HG03520 (cell line): ENCODE results near the gene MAB21L4.

Source experiments
- ATAC-seq: cut with Tn5 transposase; IDR thresholded peaks from one replicate; pipeline ENCODE4 v1.9.1; 2021; ENCODE audit warnings: mild to moderate bottlenecking, moderate library complexity; ENCODE audit not compliant: unreplicated experiment

Gene MAB21L4

GRCh38 chr2:240895656-240896388 is at the start of gene MAB21L4:
TSS of gene MAB21L4 (minus strand) at chr2:240896156. CDS start at chr2:240895997, 159 bp downstream.
- no peak for ATAC-seq

DNA sequence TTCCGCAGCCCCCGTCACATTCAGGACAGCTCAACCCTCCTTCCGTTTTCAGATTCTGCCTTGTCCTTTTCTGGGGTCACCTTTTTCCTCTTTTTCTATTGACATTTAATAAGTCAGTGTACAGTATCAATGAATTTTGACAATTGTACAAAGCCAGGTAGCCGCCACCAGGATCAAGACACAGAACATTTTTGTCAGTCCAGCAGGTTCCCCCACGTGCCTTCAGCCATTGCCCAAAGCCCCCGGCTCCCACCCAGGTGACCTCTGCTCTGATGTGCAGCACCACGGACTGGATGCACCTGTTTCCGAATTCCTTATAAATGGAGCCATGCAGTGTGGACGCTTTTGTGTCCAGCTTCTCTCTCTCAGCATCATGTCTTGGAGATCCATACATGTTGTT is 40.1 kb upstream of the MAB21L4 start:
- no peak for ATAC-seq

DNA sequence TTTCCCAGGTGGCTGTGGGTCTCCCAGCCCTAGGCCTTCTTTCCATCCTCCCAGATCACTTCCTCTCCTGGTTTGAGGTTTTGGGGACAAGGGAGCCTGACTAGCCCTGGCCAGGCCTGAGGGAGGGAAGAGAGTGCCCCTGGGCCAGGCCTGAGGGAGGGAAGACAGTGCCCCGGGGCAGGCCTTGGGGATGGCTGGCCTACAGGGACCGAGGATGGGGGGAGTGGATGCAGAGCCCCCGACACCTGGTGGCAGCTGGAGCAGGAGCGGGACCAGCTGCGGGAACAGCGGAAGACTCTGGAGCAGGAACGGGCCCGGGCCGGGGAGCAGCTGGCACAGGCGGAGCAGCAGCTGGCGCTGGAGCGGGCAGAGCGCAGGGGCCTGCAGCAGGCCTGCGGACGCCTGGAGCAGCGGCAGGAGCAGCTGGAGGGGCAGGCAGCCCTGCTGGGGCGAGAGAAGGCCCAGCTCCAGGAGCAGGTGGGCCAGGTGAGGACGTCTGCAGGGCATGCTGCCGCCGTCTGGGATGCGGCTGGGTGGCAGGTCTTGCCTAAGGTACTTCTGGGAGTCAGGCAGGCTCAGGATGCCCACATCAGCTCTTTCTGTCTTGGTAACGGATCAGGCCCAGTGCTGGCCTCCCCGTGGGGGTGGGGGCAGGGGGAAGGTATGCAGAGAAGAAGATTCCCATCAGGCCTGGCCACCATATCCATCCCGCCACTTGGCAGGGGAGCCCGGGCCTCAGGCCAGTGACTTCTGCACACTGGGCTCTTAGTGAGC is 39.3 kb upstream of the MAB21L4 start:
- no peak for ATAC-seq

- no peak for ATAC-seq
These were observed 38.7 kb upstream of the MAB21L4 start for GRCh38 chr2:240934701-240935102.

- no peak for ATAC-seq
These were observed 38.2 kb upstream of the MAB21L4 start for GRCh38 chr2:240933966-240934700.

DNA sequence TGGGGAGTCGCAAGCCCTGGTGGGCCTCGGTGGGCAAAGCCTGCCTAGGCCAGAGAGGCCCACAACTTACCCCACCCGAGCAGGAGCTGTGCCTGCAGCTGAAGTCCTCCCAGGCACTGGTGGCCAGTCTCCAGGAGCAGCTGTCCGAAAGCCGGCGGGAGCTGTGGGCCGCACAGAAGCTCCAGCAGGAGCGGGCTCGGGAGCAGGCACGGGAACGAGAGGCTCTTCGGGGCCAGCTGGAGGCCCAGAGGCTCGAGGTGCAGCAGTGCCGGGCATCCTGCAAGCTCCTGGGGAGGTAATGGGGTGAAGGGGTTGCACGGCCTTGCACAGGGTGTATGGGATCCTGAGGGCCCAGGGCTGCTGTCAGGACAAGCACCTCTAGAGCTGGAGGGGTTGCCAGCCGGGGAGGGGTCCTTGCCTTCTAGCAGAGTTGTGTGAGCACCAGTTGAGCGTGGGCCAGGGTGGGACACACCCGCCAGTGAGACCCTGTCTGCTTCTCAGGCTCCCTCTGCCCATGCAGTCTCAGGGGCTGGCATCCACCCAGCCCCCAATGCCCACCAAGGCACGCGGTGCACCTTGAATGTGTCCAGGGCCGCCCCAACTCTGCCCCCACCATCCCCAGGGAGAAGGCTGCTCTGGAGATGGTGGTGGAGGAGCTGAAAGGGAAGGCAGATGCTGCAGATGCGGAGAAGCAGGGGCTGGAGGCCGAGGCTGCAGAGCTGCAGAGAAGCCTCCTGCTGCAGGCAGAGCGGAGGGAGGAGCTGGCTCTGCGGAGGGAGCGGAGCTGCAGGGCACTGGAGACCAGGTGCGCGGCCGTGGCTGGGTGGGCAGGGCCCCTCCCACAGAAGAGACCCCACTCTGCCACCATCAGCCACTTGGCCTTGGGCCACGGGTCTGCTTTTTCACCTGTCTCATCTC is 37.4 kb upstream of the MAB21L4 start:
- no peak for ATAC-seq

GRCh38 chr2:240932724-240933047 is 36.7 kb upstream of the MAB21L4 start:
- no peak for ATAC-seq

- ATAC-seq: no peak
These were observed 36.2 kb upstream of the MAB21L4 start for GRCh38 chr2:240932001-240932723.

GRCh38 chr2:240931319-240931949 is 35.5 kb upstream of the MAB21L4 start:
- ATAC-seq: no peak

DNA sequence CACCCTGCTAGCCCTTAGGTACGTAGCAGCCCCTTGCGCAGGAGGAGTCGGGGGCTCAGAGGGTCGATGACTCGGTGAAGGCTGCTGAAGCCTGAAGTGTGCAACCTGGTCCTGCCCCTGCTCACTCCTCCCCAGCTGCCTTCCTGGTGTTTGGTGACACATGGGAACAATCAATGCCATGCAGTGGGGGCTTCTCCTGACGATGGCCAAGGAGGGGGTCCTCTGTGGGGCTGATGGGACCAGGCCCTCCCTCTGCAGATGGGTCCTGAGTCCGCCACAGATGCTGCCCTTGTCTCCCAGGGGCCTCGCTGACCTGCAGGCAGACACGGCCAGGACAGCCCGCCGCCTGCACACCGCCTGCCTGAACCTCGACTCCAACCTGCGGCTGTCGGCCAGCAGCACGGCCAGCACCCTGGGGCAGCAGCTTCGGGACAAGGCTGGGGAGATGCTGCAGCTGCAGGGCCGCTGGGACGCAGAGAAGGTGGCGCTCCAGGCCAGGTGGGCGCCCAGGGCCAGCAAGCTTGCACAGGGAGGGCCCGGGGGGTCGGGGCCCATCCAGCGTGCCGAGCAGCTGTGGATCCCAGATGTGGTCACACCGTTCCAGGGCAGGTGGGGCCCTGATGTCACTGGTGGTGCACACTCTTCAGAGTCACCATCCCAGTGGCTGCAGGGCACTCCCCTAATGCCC is 34.8 kb upstream of the MAB21L4 start:
- no peak for ATAC-seq

GRCh38 chr2:240930096-240930630 is 34.2 kb upstream of the MAB21L4 start:
- ATAC-seq: no peak

GRCh38 chr2:240929364-240930095 is 33.6 kb upstream of the MAB21L4 start:
- no peak for ATAC-seq

DNA sequence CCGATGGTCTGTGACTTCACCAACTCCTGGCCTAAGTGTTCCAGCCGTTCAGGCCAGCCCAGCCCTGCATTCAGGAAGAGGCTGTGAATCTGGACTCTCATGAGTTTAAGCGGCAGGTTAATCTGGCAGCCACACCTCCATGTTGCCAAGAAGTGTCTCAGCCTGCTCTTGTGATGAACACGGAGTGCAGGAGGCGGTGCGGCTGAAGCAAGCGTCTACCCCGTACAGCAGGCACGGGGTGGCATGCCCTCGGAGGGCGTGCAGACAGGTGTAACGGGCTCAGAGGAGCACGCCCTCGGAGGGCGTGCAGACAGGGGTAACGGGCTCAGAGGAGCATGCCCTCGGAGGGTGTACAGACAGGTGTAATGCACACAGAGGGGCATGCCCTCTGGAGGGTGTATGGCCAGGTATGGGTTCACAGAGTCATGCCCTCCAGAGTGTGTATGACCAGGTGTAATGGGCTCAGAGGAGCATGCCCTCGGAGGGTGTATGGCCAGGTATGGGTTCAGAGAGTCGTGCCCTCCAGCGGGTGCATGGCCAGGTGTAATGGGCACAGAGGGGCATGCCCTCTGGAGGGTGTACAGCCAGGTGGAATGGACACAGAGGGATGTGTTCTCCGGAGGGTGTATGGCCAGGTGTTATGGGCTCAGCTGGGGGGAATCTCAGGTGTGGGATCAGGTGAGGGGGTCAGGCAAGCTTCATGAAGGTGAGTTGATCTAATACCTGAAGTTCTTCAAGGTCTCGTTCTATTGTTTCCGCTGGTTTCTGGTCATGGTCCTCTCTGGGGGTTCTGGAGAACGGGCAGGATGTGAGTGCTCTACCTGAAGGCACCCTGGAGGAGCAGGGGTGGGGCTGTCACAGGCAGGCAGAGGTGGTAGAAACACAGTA is 32.8 kb upstream of the MAB21L4 start:
- ATAC-seq: no peak

DNA sequence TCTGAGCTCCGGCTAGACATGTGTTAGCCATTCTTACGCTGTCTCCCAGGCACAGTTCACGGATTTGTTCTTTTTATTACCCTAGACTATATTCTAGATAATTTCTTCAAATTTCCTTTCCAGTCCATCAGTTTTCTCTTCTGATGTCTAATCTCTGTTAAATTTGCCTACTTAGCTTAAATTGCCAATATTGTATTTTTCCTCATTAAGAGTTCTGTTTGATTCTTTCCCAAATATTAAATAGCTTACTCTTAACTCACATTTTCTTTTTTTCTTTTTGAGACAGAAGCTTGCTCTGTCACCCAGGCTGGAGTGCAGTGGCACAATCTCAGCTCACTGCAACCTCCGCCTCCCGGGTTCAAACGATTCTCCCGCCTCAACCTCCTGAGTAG is 31.4 kb upstream of the MAB21L4 start:
- no peak for ATAC-seq

- no peak for ATAC-seq
These were observed 30.8 kb upstream of the MAB21L4 start for GRCh38 chr2:240926516-240927389.
